IMR-90 (cell line): ENCODE results near the gene ADRA2C.

ENCODE experiments used
- BHLHE40 ChIP-seq: fragments of 150-350 bp; IDR thresholded peaks from 2 replicates; pipeline ENCODE4 v1.6.1; 2016; ENCODE audit warnings: mild to moderate bottlenecking, low read depth, low read length
- CEBPB ChIP-seq: IDR thresholded peaks from 2 replicates; pipeline ENCODE4 v1.6.1; 2012; ENCODE audit warnings: low read depth, low read length, improper control_type of control experiment
- CTCF ChIP-seq: conservative IDR thresholded peaks from 2 replicates; pipeline ENCODE4 v1.5.1; 2012; ENCODE audit warnings: mild to moderate bottlenecking, low read depth, low read length, improper control_type of control experiment
- FOS ChIP-seq: fragments of 150-350 bp; IDR thresholded peaks from 2 replicates; pipeline ENCODE4 v1.6.1; 2016; ENCODE audit warnings: low read depth, low read length
- MAFK ChIP-seq: IDR thresholded peaks from 2 replicates; pipeline ENCODE4 v1.6.1; 2012; ENCODE audit warnings: low read depth, low read length, improper control_type of control experiment
- MAZ ChIP-seq: IDR thresholded peaks from 2 replicates; pipeline ENCODE4 v1.6.1; 2012; ENCODE audit warnings: low read depth, mild to moderate bottlenecking, low read length, improper control_type of control experiment, moderate library complexity, borderline replicate concordance
- MXI1 ChIP-seq: IDR thresholded peaks from 2 replicates; pipeline ENCODE4 v1.6.1; 2012; ENCODE audit warnings: low read depth, mild to moderate bottlenecking, low read length, moderate library complexity, borderline replicate concordance
- NFE2L2 ChIP-seq: fragments of 150-350 bp; IDR thresholded peaks from 2 replicates; pipeline ENCODE4 v1.6.1; 2016; ENCODE audit warnings: low read depth, mild to moderate bottlenecking, low read length
- POLR2A ChIP-seq: IDR thresholded peaks from 2 replicates; pipeline ENCODE4 v1.6.1; 2012; ENCODE audit warnings: mild to moderate bottlenecking, low read depth, low read length
- RAD21 ChIP-seq: IDR thresholded peaks from 2 replicates; pipeline ENCODE4 v1.6.1; 2012; ENCODE audit warnings: low read length, improper control_type of control experiment
- RCOR1 ChIP-seq: IDR thresholded peaks from 2 replicates; pipeline ENCODE4 v1.6.1; 2012; ENCODE audit warnings: mild to moderate bottlenecking, low read length, improper control_type of control experiment; ENCODE audit not compliant: insufficient replicate concordance
- RFX5 ChIP-seq: IDR thresholded peaks from 2 replicates; pipeline ENCODE4 v1.8.0; 2012; ENCODE audit warnings: low read depth, mild to moderate bottlenecking, low read length, moderate library complexity
- SMC3 ChIP-seq: fragments of 150-350 bp; IDR thresholded peaks from 2 replicates; pipeline ENCODE4 v1.6.1; 2016; ENCODE audit warnings: low read depth, mild to moderate bottlenecking, antibody characterized with exemption, low read length, moderate library complexity
- USF2 ChIP-seq: fragments of 150-350 bp; IDR thresholded peaks from 2 replicates; pipeline ENCODE4 v1.6.1; 2017; ENCODE audit warnings: mild to moderate bottlenecking, antibody characterized with exemption, low read length, low read depth

- no peak for TF ChIP-seq SMC3
- TF ChIP-seq POLR2A = no peak
- no peak for TF ChIP-seq CTCF
- TF ChIP-seq CEBPB = no peak
- TF ChIP-seq RFX5 = no peak
- TF ChIP-seq RCOR1 = no peak
- TF ChIP-seq MAZ = no peak
- no peak for TF ChIP-seq MAFK
- TF ChIP-seq MXI1 = no peak
- no peak for TF ChIP-seq BHLHE40
- no peak for TF ChIP-seq FOS
- no peak for TF ChIP-seq NFE2L2
- no peak for TF ChIP-seq RAD21
- no peak for TF ChIP-seq USF2
These were observed 38.2 kb upstream of the ADRA2C start for GRCh38 chr4:3727847-3728469.
